KMS-11 (cell line): ENCODE data around the gene LSM7.

ENCODE experiments used
- H2AFZ ChIP-seq: fragments of 200-600 bp; sonication (generic); 2 replicates; pipeline ENCODE4 v1.6.1; 2016; ENCODE audit warnings: antibody characterized with exemption, mixed run types, low read depth
- H3K27ac ChIP-seq: fragments of 200-600 bp; sonication (generic); 2 replicates; pipeline ENCODE4 v1.6.1; 2016; ENCODE audit warnings: mild to moderate bottlenecking, mixed run types
- H3K27me3 ChIP-seq: fragments of 200-600 bp; sonication (generic); 2 replicates; pipeline ENCODE4 v1.6.1; 2017; ENCODE audit warnings: mild to moderate bottlenecking, low read depth, mixed run types, moderate library complexity; ENCODE audit not compliant: insufficient read depth
- H3K36me3 ChIP-seq: fragments of 200-600 bp; sonication (generic); 2 replicates; pipeline ENCODE4 v1.6.1; 2017; ENCODE audit warnings: mild to moderate bottlenecking, mixed run types; ENCODE audit not compliant: insufficient read depth
- H3K4me1 ChIP-seq: fragments of 200-600 bp; sonication (generic); 2 replicates; pipeline ENCODE4 v1.6.1; 2016; ENCODE audit warnings: mild to moderate bottlenecking, low read depth, mixed run types; ENCODE audit not compliant: poor library complexity, severe bottlenecking
- H3K4me2 ChIP-seq: fragments of 200-600 bp; sonication (generic); 2 replicates; pipeline ENCODE4 v1.7.0; 2016; ENCODE audit warnings: mild to moderate bottlenecking, mixed run types
- H3K4me3 ChIP-seq: fragments of 200-600 bp; sonication (generic); IDR thresholded peaks from 2 replicates; pipeline ENCODE4 v1.6.1; 2017; ENCODE audit warnings: low read depth, low read length, mixed read lengths; ENCODE audit not compliant: insufficient read depth
- H3K79me2 ChIP-seq: fragments of 200-600 bp; sonication (generic); 2 replicates; pipeline ENCODE4 v1.6.1; 2016; ENCODE audit warnings: low read depth, mixed run types; ENCODE audit not compliant: insufficient read depth
- H3K9ac ChIP-seq: fragments of 200-600 bp; sonication (generic); 2 replicates; pipeline ENCODE4 v1.6.1; 2016; ENCODE audit warnings: mild to moderate bottlenecking, mixed run types
- H4K20me1 ChIP-seq: fragments of 200-600 bp; sonication (generic); 2 replicates; pipeline ENCODE4 v1.6.1; 2016; ENCODE audit warnings: mild to moderate bottlenecking, mixed run types; ENCODE audit not compliant: insufficient read depth
- TF ChIP-seq, protein P1 (sequence below): fragments of 200-600 bp; sonication (generic); conservative IDR thresholded peaks from 2 replicates; pipeline ENCODE4 v1.6.1; 2017; ENCODE audit warnings: low read depth, mild to moderate bottlenecking, antibody characterized with exemption, low read length, moderate library complexity, mixed read lengths

Gene LSM7

DNA sequence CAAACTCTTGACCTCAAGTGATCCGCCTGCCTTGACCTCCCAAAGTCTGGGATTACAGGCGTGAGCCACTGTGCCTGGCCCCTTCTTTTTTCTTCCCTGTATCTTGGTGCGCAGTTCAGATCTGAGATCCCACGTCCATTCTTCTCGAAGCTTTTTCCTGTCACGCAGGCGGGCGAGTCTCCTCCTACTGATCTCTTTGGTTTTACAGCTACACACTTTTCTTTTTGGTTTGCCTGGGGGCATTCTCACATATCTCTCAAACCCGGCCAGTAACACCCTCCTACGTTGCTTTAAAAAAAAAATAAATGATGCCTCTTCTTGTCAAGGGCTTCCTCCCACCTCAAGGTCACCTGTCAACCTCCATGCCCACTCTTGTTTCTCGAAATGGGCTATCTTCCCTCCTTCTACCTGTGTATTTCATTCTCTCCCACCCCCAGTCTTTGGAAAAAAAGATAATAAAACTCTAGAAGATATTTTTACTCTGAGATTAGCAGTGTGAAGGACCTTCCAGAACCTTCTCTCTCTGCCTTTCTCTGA lies 43.8 kb upstream of the LSM7 start:
- Histone ChIP-seq H3K27ac (no peak overlapping the region), H2AFZ (no peak overlapping the region), H3K4me1 (peaks cover 11% of the 10 kb centered on the region), H3K27me3 (no peaks in the 10 kb centered on the region; the same call in 1 of the 2 replicates), H3K36me3 (no peaks in the 10 kb centered on the region), H3K79me2 (no peaks in the 10 kb centered on the region), H3K4me2 (no peak overlapping the region), H3K9ac (no peak overlapping the region), H4K20me1 (no peaks in the 10 kb centered on the region), H3K4me3 (no peak overlapping the region)
- TF ChIP-seq, protein P1, sequence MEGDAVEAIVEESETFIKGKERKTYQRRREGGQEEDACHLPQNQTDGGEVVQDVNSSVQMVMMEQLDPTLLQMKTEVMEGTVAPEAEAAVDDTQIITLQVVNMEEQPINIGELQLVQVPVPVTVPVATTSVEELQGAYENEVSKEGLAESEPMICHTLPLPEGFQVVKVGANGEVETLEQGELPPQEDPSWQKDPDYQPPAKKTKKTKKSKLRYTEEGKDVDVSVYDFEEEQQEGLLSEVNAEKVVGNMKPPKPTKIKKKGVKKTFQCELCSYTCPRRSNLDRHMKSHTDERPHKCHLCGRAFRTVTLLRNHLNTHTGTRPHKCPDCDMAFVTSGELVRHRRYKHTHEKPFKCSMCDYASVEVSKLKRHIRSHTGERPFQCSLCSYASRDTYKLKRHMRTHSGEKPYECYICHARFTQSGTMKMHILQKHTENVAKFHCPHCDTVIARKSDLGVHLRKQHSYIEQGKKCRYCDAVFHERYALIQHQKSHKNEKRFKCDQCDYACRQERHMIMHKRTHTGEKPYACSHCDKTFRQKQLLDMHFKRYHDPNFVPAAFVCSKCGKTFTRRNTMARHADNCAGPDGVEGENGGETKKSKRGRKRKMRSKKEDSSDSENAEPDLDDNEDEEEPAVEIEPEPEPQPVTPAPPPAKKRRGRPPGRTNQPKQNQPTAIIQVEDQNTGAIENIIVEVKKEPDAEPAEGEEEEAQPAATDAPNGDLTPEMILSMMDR: no peak

DNA sequence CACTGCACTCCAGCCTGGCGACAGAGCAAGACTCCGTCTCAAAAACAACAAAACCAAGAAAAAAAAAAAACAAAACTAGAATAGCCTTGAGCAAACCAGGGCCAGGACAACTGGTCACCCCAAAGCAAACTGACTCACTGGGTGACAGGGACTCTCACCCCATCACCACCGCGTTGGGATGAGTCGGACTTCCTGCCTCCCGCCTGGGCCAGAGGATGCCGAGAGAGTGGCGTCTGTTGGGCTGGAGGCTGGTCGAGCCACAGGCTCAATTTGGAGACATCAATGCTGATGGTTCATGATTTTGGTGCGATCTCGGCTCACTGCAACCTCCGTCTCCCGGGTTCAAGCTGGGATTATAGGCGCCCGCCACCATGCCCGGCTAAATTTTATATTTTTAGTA lies 43.3 kb upstream of the LSM7 start:
- Histone ChIP-seq H3K4me2 (no peak overlapping the region), H2AFZ (no peak overlapping the region), H3K79me2 (no peaks in the 10 kb centered on the region), H3K27ac (no peak overlapping the region), H3K4me3 (no peak overlapping the region), H3K9ac (no peak overlapping the region), H3K36me3 (no peaks in the 10 kb centered on the region), H3K27me3 (no peaks in the 10 kb centered on the region; the same call in 1 of the 2 replicates), H3K4me1 (peaks cover 11% of the 10 kb centered on the region), H4K20me1 (no peaks in the 10 kb centered on the region)
- TF ChIP-seq, protein P1: no peak

DNA sequence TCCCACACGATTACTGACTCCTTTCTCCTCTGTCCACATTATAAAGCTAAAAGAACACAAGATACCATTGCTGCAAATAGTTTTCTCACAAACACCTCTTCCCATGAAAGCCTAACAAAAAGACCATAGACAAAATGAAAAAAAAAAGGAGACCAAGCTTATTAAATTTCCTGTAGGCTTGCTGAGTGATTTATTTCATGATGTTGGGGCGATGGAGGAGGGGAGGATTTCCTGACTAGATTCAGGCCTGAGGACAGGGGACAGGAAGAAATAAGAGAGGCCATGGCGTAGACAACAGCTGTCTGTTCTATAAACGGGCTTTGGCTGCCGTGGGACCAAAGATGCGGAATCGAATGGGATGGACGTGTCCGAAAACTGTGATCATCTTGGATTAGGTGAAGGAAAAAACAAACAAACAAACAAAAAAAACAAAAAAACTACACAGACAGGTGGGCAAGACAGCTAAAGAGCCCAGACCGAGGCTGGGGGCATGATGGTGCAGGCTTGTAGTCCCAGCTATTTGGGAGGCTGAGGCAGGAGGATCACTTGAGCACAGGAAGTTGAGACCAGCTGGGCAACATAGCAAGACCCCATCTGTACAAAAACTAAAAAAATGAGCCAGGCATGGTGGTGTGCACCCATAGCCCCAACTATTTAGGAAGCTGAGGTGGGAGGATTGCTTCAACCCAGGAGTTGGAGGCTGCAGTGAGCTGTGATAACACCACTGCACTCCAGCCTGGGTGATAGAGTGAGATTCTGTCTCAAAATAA lies 37.0 kb upstream of the LSM7 start:
- Histone ChIP-seq H3K79me2 (no peaks in the 10 kb centered on the region), H4K20me1 (no peaks in the 10 kb centered on the region), H3K27ac (no peak overlapping the region), H3K4me3 (no peak overlapping the region), H3K9ac (no peak overlapping the region), H3K27me3 (no peaks in the 10 kb centered on the region; the same call in 1 of the 2 replicates), H3K4me2 (no peak overlapping the region), H2AFZ (no peak overlapping the region), H3K36me3 (no peaks in the 10 kb centered on the region), H3K4me1 (peaks cover 11% of the 10 kb centered on the region)
- TF ChIP-seq, protein P1: no peak

DNA sequence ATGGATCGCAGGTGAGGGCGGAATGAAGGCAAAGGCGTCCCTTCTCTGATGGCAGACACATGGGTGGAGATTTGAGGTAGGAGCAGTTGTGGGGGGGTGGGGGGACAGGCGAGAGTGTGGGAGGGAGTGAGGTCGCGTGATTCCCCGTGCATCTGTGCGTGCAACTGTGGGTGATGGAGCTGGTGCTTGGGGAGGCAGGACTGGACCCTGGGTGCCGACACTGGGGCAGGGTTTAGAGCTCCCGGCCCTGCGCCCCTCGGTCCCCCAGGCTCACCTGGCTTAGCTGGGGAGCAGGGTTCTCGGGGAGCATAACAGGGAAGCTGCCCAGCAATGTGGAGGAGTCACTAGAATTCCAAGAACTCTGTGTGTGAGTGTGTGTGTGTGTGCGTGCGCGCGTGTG lies 35.0 kb upstream of the LSM7 start:
- TF ChIP-seq, protein P1: no peak

More for the DNA sequence above, 35.0 kb upstream of the LSM7 start:
- Histone ChIP-seq H3K4me3 (no peak overlapping the region), H3K4me2 (no peak overlapping the region), H3K79me2 (no peaks in the 10 kb centered on the region), H3K36me3 (no peaks in the 10 kb centered on the region), H3K4me1 (no peaks in the 10 kb centered on the region), H3K27me3 (no peaks in the 10 kb centered on the region; the same call in 1 of the 2 replicates), H3K9ac (no peak overlapping the region), H4K20me1 (no peaks in the 10 kb centered on the region), H3K27ac (no peak overlapping the region), H2AFZ (no peak overlapping the region)
